Inflammatory macrophage treated with lipopolysaccharide for 4 hours (primary cell): ENCODE data around the gene TMEM151B.
"Not testable (repeated sequence)": the region's sequence is repeated elsewhere in the genome, so short reads cannot be mapped to it uniquely, and the experiment has no call there.

Experiments used
- DNase-seq: peaks from one replicate; pipeline ENCODE4 v3.0.0-alpha.2; 2020

The TMEM151B gene

DNA sequence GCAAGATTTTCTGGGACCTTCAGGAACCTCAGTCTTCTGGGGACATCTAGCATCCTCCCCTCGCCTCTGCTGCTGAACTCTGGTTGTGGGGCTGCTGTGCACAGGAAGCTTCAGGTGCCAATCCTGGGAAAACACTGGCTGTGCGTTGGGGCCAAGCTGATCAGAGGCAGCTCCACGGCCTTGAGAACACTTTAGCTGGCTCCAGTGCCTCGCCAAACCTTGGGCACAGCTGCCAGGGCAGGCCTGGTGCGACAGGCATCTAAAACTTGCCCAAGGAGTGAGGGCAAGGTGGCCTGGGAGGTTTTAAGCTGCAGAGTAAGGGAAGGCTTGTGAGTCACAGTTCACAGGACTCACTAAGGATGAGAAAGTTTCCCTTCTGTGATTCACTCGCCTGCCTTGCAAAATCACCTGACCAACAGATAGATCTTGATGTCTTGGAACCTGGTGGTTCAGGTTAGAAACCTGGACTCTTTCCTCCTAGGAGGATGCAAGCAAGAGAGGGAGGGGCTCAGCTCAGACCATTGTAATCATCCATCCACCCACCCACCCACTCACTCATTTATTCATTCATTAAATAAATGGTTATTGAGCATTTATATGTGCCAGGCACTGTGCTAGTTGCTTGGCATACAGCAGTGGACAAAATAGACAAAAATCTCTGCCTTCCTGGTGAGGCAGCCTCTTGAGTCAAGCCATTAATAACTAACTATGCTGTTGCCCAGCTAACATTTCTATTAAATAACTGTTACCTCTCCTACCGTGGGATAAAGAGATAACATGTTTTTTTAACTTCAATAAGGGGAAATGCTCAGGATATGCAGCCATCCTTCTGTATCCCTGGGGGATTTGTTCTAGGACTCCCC, 69.7 kb downstream of the TMEM151B start:
- DNase-seq = peak; percentile 59

DNA sequence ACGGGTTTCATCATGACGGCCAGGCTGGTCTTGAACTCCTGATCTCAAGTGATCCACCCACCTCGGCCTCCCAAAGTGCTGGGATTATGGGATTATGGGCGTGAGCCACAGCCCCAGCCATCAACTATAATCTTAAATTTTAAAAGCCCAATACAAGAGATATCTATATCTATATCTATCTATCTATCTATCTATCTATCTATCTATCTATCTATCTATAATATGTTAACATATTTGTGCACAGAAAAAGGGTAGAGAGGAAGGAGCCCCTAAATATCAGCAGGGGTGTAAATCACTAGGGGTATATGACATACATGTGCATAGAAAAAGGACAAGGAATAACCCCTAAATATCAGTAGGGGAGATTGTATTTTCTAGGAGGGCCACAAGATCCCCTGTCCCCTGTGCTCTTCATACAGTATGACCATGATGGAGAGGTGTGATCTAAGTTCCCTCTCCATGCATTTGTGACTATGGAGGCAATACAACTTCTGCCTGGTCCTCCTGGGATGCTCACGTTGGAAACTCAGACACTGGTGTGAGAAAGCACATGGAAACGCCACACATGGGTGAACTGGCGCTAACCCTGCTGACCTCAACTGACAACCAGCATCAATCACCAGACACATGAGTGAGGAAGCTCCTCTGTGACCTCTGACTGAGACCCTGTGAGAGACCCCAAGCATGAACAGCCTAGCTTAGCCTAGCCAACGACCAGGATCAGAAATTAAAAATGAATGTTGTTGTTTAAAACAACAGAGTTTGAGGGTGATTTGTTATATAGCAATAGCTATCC, 71.0 kb downstream of the TMEM151B start:
- DNase-seq = no peak

DNA sequence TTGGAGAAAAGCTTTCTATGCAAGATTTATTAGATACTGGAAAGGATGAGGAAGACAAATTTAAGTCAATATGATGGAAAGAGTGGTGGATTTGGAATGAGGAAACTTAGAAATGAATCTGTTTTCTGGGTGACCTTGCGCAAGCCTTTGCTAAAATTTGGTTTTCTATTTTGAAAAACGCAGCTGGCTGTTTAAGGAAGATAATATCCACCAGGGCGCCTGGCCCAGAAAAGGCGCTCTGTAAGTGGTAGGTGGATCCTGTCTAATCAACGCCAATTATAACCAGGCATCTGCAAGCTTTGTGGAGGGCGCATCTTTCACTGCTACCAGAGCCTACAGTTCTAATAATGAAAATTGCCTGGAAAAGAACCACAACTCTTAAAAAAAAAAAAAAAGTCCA, 71.8 kb downstream of the TMEM151B start:
- DNase-seq = peak; percentile 29

DNA sequence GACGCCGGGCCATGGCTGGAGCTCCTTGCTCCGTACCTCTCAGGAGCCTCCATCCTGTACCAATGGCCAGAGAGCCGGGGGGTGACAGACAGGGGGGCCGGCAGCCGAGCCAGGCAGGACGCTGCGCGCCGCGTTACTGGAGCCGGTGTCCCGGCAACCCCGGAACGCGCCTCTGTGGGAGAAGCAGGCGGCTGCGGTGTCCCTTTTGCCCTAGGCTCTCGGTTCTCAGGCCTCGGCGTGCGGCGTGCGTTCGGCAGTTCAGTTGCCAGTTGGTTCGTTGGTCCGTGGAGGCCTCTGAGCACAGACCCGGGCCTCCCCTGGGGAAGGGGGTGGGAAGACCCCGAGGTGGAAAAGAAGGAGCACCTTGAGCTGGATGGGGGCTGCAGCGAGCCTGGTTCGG, 72.2 kb downstream of the TMEM151B start, which contains the start of gene SPATS1:
SPATS1 (plus strand) TSS at position 162 of the 400 bp plus-strand sequence. CDS start 446 bp downstream, outside the sequence.
- DNase-seq = no peak

DNA sequence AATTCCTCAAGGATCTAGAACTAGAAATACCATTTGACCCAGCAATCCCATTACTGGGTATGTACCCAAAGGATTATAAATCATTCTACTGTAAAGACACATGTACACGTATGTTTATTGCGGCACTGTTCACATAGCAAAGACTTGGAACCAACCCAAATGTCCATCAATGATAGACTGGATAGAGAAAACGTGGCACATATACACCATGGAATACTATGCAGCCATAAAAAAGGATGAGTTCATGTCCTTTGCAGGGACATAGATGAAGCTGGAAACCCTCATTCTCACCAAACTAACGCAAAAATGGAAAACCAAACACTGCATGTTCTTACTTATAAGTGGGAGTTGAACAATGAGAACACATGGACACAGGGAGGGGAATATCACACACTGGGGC, 76.6 kb downstream of the TMEM151B start:
- not testable (repeated sequence) for DNase-seq

DNA sequence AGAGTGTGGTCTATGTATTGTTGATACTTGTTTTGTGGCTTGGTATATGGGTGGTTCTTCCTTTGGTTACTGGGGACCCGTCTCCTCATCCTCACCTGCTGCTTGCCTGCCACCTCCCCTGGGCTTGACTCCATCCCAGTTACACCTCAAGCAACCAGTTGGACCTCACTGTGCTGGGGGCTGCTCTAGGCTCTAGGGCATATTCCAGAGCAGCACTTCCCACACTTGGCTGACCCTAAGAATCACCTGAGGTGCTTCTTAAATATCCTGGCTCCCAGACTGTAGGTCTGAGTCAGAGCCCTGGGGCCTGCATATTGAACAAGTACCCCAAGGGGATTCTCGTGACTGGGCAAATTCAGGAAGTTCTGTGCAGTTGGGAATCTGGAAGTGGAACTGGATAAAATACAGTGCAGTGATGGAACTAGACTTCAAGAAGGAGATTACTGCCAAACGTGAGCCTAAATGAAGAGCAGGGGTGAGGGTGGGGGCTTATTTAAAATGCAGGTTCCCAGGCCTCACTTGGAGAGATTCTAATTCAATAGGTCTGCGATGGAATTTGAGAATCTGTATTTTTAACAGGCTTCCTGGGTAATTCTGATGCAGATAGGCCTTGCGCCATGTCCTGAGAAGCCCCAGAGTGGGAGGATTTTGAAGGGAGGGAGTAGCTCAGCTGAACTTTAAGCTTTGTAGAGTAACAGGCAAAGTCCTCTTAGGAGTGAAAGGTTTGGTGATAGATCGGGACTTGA, 79.8 kb downstream of the TMEM151B start:
- peak; percentile 70 for DNase-seq

DNA sequence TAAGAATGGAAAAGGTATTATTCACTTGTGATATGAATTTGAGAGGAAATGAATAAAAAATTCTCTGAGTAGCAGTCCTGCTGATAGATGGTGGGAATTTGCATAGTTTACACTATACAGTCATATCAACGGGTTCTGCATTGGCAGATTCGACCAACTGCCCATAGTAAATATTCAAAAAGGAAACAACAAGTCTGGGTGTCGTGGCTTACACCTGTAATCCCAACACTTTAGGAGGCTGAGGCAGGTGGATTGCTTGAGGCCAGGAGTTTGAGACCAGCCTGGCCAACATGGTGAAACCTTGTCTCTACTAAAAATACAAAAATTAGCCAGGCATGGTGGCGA, 80.4 kb downstream of the TMEM151B start:
- not testable (repeated sequence) for DNase-seq

DNA sequence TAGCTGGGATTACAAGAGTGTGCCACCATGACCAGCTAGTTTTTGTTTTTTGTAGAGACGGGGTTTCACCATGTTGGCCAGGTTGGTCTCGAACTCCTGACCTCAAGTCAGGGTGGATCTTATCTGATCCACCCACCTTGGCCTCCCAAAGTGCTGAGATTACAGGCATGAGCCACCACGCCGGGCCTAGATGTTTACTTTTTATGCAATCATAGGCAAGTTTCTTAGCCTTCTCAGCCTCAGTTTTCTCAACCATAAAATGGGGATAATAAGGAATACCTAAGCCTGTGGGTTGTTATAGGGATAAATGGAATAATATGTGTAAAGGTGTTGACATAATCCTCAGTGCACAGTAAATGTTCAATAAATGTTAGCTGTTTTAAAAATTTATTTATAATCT, 82.0 kb downstream of the TMEM151B start:
- no peak for DNase-seq

DNA sequence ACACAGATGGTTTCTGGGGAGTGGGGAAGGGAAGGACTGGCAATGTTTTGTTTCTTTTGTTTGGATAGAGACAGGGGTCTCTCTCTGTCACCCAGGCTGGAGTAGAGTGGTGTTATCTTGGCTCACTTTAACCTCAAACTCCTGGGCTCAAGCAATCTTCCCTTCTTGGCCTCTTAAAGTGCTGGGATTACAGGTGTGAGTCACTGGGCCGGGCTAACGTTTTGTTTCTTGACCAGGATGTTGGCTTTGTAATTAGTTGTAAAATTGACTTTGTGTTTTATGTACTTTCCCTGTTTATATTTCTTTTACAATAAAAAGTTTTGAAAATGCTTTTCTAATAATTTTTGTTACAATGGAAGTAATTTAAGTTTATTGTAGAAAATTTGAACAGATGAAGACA, 83.1 kb downstream of the TMEM151B start:
- no peak for DNase-seq

DNA sequence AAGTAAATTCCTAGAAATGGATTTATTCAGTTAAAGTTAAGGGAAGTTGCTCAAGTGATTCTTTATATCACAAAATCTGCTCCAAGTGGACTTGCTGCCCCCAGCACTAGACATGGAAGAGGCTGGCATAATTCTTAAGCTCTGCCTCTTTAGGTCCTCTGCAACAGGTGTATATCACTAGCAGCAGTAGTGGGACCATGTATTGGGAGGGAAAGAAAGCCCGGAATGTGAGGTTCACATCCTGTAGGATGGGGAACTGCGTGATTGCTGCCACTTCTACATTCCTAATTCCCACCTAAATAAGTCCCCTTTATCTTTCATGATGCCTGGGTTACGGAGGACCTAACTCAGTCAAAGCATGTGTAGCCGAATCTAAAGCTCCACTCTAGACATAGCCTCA, 85.4 kb downstream of the TMEM151B start:
- DNase-seq = no peak

DNA sequence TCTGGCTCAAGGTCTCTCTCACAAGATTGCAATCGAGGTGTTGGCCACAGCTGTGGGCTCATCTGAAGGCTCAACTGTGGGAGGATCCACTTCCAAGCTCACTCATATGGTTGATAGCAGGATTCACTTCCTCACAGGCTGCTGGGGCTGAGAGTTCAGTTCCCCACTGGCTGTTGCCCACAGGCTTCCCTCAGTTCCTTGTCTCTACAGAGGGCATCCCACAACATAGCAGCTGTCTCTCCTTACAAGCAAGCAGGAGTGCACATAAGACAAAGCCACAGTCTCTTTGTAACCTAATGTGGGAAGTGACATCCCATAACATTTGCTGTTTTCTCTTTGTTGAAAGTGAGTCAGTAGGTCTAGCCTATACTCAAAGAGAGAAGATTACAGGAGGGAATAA, 86.2 kb downstream of the TMEM151B start:
- peak; percentile 66 for DNase-seq
